HG03558 (cell line): Measurements from ENCODE around the gene TULP4.
"Not testable (repeated sequence)": the region's sequence is repeated elsewhere in the genome, so short reads cannot be mapped to it uniquely, and the experiment has no call there.

Experiments used
- ATAC-seq: cut with Tn5 transposase; IDR thresholded peaks from one replicate; pipeline ENCODE4 v1.9.1; 2021; ENCODE audit warnings: moderate number of reproducible peaks; ENCODE audit not compliant: unreplicated experiment; ENCODE audit errors: extremely low read depth

The TULP4 gene

GRCh38 chr6:158539881-158540280, 227.6 kb downstream of the TULP4 start:
- ATAC-seq = no peak

- ATAC-seq = no peak
Measured at GRCh38 chr6:158543606-158544185, 231.4 kb downstream of the TULP4 start.

GRCh38 chr6:158544428-158544827, 232.2 kb downstream of the TULP4 start:
- ATAC-seq = no peak

- no peak for ATAC-seq
Measured at GRCh38 chr6:158545043-158545966, 233.0 kb downstream of the TULP4 start.

GRCh38 chr6:158548418-158549161, 236.3 kb downstream of the TULP4 start:
- no peak for ATAC-seq

GRCh38 chr6:158552055-158552795, 240.0 kb downstream of the TULP4 start:
- no peak for ATAC-seq

- ATAC-seq = no peak
Measured at GRCh38 chr6:158552796-158553138, 240.5 kb downstream of the TULP4 start.

- ATAC-seq = no peak
Measured at GRCh38 chr6:158554611-158555361, 242.5 kb downstream of the TULP4 start.

- no peak for ATAC-seq
Measured at GRCh38 chr6:158556113-158556512, 243.8 kb downstream of the TULP4 start.

- not testable (repeated sequence) for ATAC-seq
Measured at GRCh38 chr6:158557110-158557509, 244.8 kb downstream of the TULP4 start.

GRCh38 chr6:158557927-158558326, 245.7 kb downstream of the TULP4 start:
- no peak for ATAC-seq

- ATAC-seq = no peak
Measured at GRCh38 chr6:158558415-158559306, 246.4 kb downstream of the TULP4 start.

- no peak for ATAC-seq
Measured at GRCh38 chr6:158559338-158559894, 247.2 kb downstream of the TULP4 start.

GRCh38 chr6:158559895-158560835, 247.9 kb downstream of the TULP4 start, which contains the start of gene TMEM181:
TMEM181 (plus strand) TSS chr6:158560091; CDS start chr6:158560225, 134 bp downstream.
- peak; percentile 85 for ATAC-seq

- ATAC-seq = no peak
Measured at GRCh38 chr6:158560836-158561320, 248.6 kb downstream of the TULP4 start.
